ENCODE measurements around the gene RASGEF1C.
"Not testable (repeated sequence)": the region's sequence is repeated elsewhere in the genome, so short reads cannot be mapped to it uniquely, and the experiment has no call there.

RASGEF1C gene

GRCh38 chr5:180090098-180090768 is 118.8 kb downstream of the RASGEF1C start:
- no peak for DNase-seq (ENCODE audit: extremely low read depth, low read depth)
- peak; percentile 66 for TF ChIP-seq CTCF (IDR thresholded peaks at IDR 0.05; ENCODE audit: low read depth, low read length)

- not testable (repeated sequence) for DNase-seq (ENCODE audit: extremely low read depth, low read depth)
Measured at GRCh38 chr5:180089628-180090027, 119.4 kb downstream of the RASGEF1C start.

- DNase-seq (ENCODE audit: extremely low read depth, low read depth), result no peak
- no peak for TF ChIP-seq CTCF (IDR thresholded peaks at IDR 0.05; ENCODE audit: low read depth, low read length)
Measured at GRCh38 chr5:180088561-180088960, 120.5 kb downstream of the RASGEF1C start.

GRCh38 chr5:180086816-180087399 is 122.1 kb downstream of the RASGEF1C start:
- DNase-seq (ENCODE audit: extremely low read depth, low read depth), result no peak
- no peak for TF ChIP-seq CTCF (IDR thresholded peaks at IDR 0.05; ENCODE audit: low read depth, low read length)

- TF ChIP-seq CTCF (IDR thresholded peaks at IDR 0.05; ENCODE audit: low read depth, low read length), result no peak
- no peak for DNase-seq (ENCODE audit: extremely low read depth, low read depth)
Measured at GRCh38 chr5:180085837-180086236, 123.2 kb downstream of the RASGEF1C start.

GRCh38 chr5:180084638-180085561 is 124.1 kb downstream of the RASGEF1C start:
- TF ChIP-seq CTCF (IDR thresholded peaks at IDR 0.05; ENCODE audit: low read depth, low read length), result no peak
- DNase-seq (ENCODE audit: extremely low read depth, low read depth), result no peak

GRCh38 chr5:180083529-180084060 is 125.4 kb downstream of the RASGEF1C start:
- TF ChIP-seq CTCF (IDR thresholded peaks at IDR 0.05; ENCODE audit: low read depth, low read length), result no peak
- DNase-seq (ENCODE audit: extremely low read depth, low read depth), result no peak
